OCI-LY1 (cell line): ENCODE data around the gene SCTR.

ENCODE experiments used
- H2AFZ ChIP-seq: fragments of 200-600 bp; sonication (generic), shearing (Covaris generic); 2 replicates; pipeline ENCODE4 v1.6.0; 2014; ENCODE audit warnings: antibody characterized with exemption, mild to moderate bottlenecking, low read length
- H3F3A ChIP-seq: fragments of 200-600 bp; sonication (generic), shearing (Covaris generic); 2 replicates; pipeline ENCODE4 v1.6.0; 2014; ENCODE audit warnings: mild to moderate bottlenecking, antibody characterized with exemption, low read length, moderate library complexity; ENCODE audit not compliant: insufficient read depth
- H3K27ac ChIP-seq: fragments of 200-600 bp; sonication (generic); 2 replicates; pipeline ENCODE4 v1.5.1; 2014; ENCODE audit warnings: low read length, mixed run types, mild to moderate bottlenecking, low read depth; ENCODE audit not compliant: poor library complexity, severe bottlenecking
- H3K27me3 ChIP-seq: fragments of 200-600 bp; sonication (generic); 2 replicates; pipeline ENCODE4 v1.6.0; 2014; ENCODE audit warnings: antibody characterized with exemption, mild to moderate bottlenecking, low read length, moderate library complexity; ENCODE audit not compliant: insufficient read depth
- H3K36me3 ChIP-seq: fragments of 200-600 bp; sonication (generic); 2 replicates; pipeline ENCODE4 v1.6.1; 2014; ENCODE audit warnings: mild to moderate bottlenecking, antibody characterized with exemption, low read length, moderate library complexity, mixed read lengths; ENCODE audit not compliant: insufficient read depth
- H3K4me1 ChIP-seq: fragments of 200-600 bp; sonication (generic); 2 replicates; pipeline ENCODE4 v1.5.1; 2014; ENCODE audit warnings: mild to moderate bottlenecking, low read length, moderate library complexity; ENCODE audit not compliant: insufficient read depth, severe bottlenecking
- H3K4me2 ChIP-seq: fragments of 200-600 bp; sonication (generic), shearing (Covaris generic); 2 replicates; pipeline ENCODE4 v1.6.1; 2014; ENCODE audit warnings: low read length
- H3K4me3 ChIP-seq: fragments of 200-600 bp; sonication (generic); 2 replicates; pipeline ENCODE4 v1.5.1; 2014; ENCODE audit warnings: low read length, low read depth, mild to moderate bottlenecking, mixed read lengths; ENCODE audit not compliant: poor library complexity, severe bottlenecking
- H3K79me2 ChIP-seq: fragments of 200-600 bp; shearing (Covaris generic); 2 replicates; pipeline ENCODE4 v1.6.1; 2016; ENCODE audit warnings: mixed run types, low read length, mixed read lengths; ENCODE audit not compliant: insufficient read depth
- H3K9ac ChIP-seq: fragments of 200-600 bp; sonication (generic), shearing (Covaris generic); 2 replicates; pipeline ENCODE4 v1.6.1; 2014; ENCODE audit warnings: mild to moderate bottlenecking, low read length, mixed read lengths
- H3K9me2 ChIP-seq: fragments of 200-600 bp; sonication (generic), shearing (Covaris generic); 2 replicates; pipeline ENCODE4 v1.6.1; 2014; ENCODE audit warnings: low read depth, mild to moderate bottlenecking, low read length, mixed read lengths
- H3K9me3 ChIP-seq: fragments of 200-600 bp; shearing (Covaris generic); 2 replicates; pipeline ENCODE4 v1.6.1; 2014; ENCODE audit warnings: low read length, mixed read lengths
- H4K20me1 ChIP-seq: fragments of 200-600 bp; sonication (generic), shearing (Covaris generic); 2 replicates; pipeline ENCODE4 v1.6.0; 2016; ENCODE audit warnings: mild to moderate bottlenecking, low read length; ENCODE audit not compliant: insufficient read depth
- CTCF ChIP-seq: fragments of 200-600 bp; sonication (generic), shearing (Covaris generic); IDR thresholded peaks from 2 replicates; pipeline ENCODE4 v1.5.1; 2017; ENCODE audit warnings: mild to moderate bottlenecking, antibody characterized with exemption, low read length, moderate library complexity, mixed read lengths
- EZH2 ChIP-seq: fragments of 200-600 bp; sonication (generic), shearing (Covaris generic); IDR thresholded peaks from 2 replicates; pipeline ENCODE4 v1.8.0; 2017; ENCODE audit warnings: borderline replicate concordance, mixed run types, mild to moderate bottlenecking, antibody characterized with exemption, low read length, moderate library complexity, mixed read lengths

SCTR gene

DNA sequence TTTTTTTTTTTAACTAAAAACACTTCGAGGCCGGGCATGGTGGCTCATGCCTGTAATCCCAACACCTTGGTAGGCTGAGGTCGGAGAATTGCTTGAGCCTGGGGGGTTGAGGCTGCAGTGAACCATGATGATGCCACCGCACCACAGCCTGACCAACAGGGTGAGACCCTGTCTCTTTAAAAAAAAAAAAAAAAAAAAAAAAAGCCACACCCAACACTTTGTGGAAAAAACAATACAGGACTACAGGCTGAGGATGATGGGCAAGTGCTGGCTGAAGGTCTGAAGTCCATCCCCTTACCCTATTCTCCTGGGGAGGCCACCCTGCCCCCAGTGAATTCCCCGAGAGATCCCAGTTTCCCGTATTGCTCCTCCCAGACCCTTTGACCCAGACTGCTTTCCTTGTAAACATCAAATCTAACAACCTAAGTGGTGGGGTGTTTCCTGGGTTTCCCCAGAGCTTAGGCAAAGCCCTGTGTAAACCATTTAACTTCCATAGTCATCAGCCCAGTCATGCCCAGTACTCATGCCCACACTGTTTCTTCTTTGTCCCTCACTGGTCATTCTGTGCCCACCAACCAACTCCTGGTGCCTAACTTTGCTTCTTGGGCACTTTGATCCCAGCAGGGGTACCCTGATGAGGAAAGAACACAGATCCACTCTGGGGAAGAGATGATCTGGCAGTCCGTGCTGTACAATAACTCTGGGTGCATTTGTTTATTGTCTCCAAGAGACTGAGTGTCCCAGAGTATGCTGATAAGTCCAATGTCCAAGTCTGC is 98.5 kb downstream of the SCTR start:
- H3K9me2 ChIP-seq: no peaks in the 10 kb centered on the region
- no peaks in the 10 kb centered on the region for H3K79me2 ChIP-seq
- no peaks in the 10 kb centered on the region for H3F3A ChIP-seq
- no peak overlapping the region for H2AFZ ChIP-seq
- no peak for TF ChIP-seq EZH2
- no peak for TF ChIP-seq CTCF
- no peaks in the 10 kb centered on the region for H3K9me3 ChIP-seq
- no peaks in the 10 kb centered on the region for H3K36me3 ChIP-seq
- H3K4me3 ChIP-seq: no peak overlapping the region
- no peak overlapping the region for H3K27ac ChIP-seq
- no peaks in the 10 kb centered on the region for H3K4me1 ChIP-seq
- no peak overlapping the region for H3K9ac ChIP-seq
- H3K27me3 ChIP-seq: peaks cover 7% of the 10 kb centered on the region; the same call in 1 of the 2 replicates
- H4K20me1 ChIP-seq: no peaks in the 10 kb centered on the region
- no peak overlapping the region for H3K4me2 ChIP-seq

DNA sequence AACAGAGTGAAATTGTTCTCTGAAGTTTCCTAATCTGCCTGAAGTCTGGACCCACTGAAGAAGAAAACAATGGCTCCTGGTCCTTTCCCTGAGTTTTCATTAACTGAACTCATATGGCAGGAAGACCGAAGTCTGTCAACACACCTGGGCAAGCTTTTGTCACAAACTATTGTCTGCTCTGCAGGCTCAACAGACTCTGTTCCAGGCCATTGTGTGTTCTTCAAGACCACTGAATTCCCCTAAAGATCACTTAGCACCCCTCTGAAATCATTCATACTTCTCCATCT is 99.2 kb downstream of the SCTR start:
- no peak for TF ChIP-seq EZH2
- TF ChIP-seq CTCF: no peak
- H4K20me1 ChIP-seq: no peaks in the 10 kb centered on the region
- no peak overlapping the region for H3K4me2 ChIP-seq
- H3K9me3 ChIP-seq: no peaks in the 10 kb centered on the region
- H3K9me2 ChIP-seq: no peaks in the 10 kb centered on the region
- no peaks in the 10 kb centered on the region for H3K36me3 ChIP-seq
- H3K79me2 ChIP-seq: no peaks in the 10 kb centered on the region
- H3K27me3 ChIP-seq: peaks cover 3% of the 10 kb centered on the region; the same call in 1 of the 2 replicates
- H3K4me1 ChIP-seq: no peaks in the 10 kb centered on the region
- H3F3A ChIP-seq: no peaks in the 10 kb centered on the region
- H3K9ac ChIP-seq: no peak overlapping the region
- no peak overlapping the region for H3K4me3 ChIP-seq
- H3K27ac ChIP-seq: no peak overlapping the region
- H2AFZ ChIP-seq: no peak overlapping the region

DNA sequence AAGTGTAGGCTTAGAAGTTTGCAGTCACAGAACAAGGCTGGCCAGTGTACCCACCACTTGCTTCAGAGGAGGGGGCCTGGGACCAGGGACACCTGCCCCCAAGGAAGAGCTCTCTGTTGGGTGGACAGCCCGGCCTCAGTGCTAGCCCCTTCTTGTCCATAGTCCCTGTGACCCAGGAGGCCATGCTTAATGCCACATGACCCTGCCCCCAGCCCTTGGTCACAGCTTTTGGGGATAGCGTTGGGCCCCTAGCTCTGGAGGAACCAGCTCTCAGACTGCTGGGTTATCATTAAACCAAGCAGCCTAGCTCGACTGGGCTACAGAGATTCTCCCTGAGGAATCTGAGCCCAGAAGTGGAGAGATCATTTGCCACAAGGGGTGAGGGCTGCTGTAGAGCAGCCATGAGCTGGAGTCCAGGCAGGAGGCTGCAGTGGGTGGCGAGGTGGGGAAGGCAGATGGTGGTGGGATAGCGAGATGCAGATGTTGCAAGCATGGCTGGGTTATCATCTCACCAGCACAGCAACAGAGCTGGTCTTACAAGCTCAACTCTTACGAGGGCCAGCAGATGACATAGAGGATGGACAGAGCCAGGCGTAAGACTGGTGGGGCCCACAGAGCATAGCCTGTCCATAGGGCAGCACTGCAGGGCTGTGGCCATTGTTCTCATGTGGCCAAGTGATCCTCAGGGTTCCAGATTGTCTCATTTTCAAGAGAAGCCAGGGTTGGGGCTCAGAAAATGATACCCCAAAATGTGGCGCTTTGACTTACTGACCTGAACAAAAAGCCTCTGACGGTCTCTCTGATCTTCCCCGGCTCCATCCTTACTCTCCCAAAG is 99.8 kb downstream of the SCTR start:
- Histone ChIP-seq H3K4me3 (no peak overlapping the region), H3K79me2 (no peaks in the 10 kb centered on the region), H4K20me1 (no peaks in the 10 kb centered on the region), H2AFZ (no peak overlapping the region), H3K27ac (no peak overlapping the region), H3K9me3 (no peaks in the 10 kb centered on the region), H3K27me3 (peaks cover 3% of the 10 kb centered on the region; the same call in 1 of the 2 replicates), H3K4me2 (no peak overlapping the region), H3K4me1 (no peaks in the 10 kb centered on the region), H3K9ac (no peak overlapping the region), H3F3A (no peaks in the 10 kb centered on the region), H3K9me2 (no peaks in the 10 kb centered on the region), H3K36me3 (no peaks in the 10 kb centered on the region)
- TF ChIP-seq EZH2 (no peak), CTCF (no peak)
